Measurements from ENCODE around the gene SLC38A5.

DNA sequence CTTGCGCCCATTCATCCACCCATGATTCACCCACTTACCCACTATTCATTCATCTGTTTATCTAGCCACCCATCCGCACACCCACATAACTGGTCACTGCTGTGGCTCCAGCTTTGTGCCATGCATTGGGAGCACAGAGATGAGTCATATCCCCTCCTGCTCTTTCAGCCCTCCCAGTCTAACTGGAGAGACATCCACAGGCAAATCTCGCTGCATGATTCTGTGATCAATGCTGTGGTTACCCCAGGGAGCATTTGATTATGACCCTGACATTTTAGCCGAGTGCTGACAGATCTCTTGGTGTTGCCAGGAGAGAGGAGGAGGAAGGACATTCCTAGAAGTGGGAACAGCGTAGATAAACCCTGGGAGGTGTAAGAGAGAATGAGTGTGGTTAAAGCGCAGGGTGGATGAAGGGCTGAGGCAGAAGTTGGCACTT is 28.3 kb upstream of the SLC38A5 start:
- TF ChIP-seq ZNF384 (IDR thresholded peaks at IDR 0.05) = no peak
- no peak for TF ChIP-seq NFRKB (IDR thresholded peaks at IDR 0.05)
- TF ChIP-seq SP1 (IDR thresholded peaks at IDR 0.05) = no peak
- TF ChIP-seq ELF4 (IDR thresholded peaks at IDR 0.05) = no peak
- no peak for TF ChIP-seq HDGF (IDR thresholded peaks at IDR 0.05; ENCODE audit: borderline replicate concordance)
- TF ChIP-seq FOXM1 (IDR thresholded peaks at IDR 0.05; ENCODE audit: borderline replicate concordance) = no peak

Measured in HEK293T (cell line).